ENCODE data around the gene ZEB2.

The ZEB2 gene

DNA sequence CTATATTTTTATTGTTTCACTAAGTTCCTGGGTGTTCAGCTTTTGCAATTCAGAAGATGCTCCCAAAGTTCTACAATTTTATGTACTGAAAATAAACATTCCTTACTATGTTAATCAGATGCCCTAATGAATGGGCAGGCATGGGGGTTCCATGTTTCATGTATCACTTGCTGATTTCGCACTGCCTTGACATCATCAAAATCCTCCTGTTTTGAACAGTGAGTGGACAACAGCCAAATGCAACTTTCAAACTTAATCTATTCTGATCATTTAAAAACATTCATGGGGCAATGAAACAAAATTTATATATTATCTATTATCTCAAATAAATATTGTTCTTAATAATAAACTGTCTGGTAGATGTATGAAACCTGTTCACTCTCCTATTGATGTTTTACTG, 43.2 kb downstream of the ZEB2 start:
- TF ChIP-seq, protein P1, sequence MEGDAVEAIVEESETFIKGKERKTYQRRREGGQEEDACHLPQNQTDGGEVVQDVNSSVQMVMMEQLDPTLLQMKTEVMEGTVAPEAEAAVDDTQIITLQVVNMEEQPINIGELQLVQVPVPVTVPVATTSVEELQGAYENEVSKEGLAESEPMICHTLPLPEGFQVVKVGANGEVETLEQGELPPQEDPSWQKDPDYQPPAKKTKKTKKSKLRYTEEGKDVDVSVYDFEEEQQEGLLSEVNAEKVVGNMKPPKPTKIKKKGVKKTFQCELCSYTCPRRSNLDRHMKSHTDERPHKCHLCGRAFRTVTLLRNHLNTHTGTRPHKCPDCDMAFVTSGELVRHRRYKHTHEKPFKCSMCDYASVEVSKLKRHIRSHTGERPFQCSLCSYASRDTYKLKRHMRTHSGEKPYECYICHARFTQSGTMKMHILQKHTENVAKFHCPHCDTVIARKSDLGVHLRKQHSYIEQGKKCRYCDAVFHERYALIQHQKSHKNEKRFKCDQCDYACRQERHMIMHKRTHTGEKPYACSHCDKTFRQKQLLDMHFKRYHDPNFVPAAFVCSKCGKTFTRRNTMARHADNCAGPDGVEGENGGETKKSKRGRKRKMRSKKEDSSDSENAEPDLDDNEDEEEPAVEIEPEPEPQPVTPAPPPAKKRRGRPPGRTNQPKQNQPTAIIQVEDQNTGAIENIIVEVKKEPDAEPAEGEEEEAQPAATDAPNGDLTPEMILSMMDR (IDR thresholded peaks at IDR 0.05; ENCODE audit: low read depth, low read length) = no peak
- H3K4me3 ChIP-seq (ENCODE audit: low read depth, low read length) = no peak overlapping the region

DNA sequence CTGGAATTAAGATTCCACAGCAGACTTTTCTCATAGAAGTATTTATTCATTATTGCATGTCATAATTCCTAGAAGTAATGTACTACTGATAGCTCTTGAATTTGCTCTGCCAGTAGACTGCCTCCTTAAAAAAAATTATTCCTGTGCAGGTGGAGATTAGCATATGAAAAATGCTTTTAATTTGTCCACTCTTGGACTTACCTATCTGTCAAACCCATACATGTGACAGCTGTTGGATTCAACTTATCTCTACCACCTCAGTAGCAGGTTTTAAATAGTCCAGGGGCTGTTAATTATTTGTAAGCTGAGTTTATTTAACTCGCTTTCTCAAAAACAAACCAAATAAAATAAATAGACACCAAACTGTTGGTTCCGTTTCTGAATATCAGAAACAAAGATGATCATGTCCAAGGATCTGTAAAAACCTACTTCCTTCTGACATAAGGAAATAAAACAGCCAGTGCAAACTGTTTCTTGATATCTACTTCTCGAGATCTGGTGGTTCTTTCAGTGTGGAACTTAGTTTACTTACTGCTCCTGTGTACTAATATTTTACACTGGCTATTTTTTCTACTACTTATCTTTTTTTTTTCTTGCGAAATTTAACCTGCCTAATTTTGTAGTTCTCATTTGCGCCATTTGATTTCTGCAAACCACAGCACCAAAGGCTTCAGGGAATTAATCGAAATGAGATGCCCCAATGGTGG, 44.2 kb downstream of the ZEB2 start:
- TF ChIP-seq, protein P1 (IDR thresholded peaks at IDR 0.05; ENCODE audit: low read depth, low read length) = no peak

DNA sequence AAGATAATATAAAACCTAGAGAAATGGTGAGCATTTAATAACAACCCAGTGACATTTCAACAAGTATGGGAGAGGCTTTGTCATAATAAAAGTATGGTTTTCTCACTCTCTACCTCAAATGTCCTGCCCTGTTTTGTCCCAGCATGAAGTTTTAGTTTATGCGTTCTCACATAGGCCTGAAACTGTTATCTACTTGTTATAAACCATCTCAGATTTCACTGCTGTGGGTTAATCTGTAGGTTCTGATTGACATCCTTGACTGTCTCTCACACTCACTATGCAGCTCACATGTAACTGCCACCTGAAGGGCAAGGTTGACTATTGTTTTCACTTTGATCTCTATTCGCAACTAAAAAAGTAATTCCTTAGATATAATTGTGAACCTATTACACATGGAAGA, 44.9 kb downstream of the ZEB2 start:
- TF ChIP-seq, protein P1 (IDR thresholded peaks at IDR 0.05; ENCODE audit: low read depth, low read length) = no peak
- H3K4me3 ChIP-seq (ENCODE audit: low read depth, low read length) = no peak overlapping the region

More for the DNA sequence above, 44.2 kb downstream of the ZEB2 start:
- H3K4me3 ChIP-seq (ENCODE audit: low read depth, low read length) = no peak overlapping the region

DNA sequence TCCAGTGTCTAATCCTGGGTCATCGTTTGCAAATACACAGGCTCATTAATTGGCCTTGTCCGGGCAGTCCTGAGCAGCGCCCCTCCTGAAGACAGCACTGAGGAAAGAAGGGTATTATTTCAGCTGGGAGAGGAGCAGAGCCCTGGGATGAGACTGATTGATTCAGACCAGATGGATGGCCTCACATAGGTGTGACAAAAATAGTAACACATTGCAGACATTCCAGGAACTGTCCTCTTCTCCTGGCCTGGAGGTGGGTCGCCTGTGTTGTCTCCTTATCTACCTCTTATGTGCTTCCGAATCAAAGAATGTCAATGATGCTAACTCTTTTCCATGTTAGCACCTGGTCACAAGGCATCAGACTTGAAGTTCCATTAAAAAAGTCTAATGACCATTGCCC, 45.9 kb downstream of the ZEB2 start:
- H3K4me3 ChIP-seq (ENCODE audit: low read depth, low read length) = no peak overlapping the region
- TF ChIP-seq, protein P1 (IDR thresholded peaks at IDR 0.05; ENCODE audit: low read depth, low read length) = no peak

DNA sequence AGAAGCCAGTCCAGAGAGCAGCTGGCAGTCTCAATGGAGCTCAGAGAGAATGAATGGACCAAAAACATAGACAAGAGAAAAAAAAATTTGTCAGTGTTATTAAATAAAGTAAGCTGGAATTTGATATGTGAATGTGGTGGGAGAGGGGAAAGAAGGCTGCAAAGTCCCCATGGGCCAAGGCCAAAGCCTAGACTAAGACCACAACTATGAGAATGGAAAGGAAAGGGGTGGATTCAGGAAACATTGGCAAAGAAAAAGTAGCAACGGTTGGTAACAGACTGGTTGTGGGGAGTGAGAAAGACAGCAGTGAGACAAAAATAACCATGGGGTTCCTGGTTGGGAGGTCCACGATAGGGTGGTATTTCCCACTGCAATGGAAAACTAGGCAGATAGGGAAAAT, 47.0 kb downstream of the ZEB2 start:
- H3K4me3 ChIP-seq (ENCODE audit: low read depth, low read length) = no peak overlapping the region
- TF ChIP-seq, protein P1 (IDR thresholded peaks at IDR 0.05; ENCODE audit: low read depth, low read length) = no peak

DNA sequence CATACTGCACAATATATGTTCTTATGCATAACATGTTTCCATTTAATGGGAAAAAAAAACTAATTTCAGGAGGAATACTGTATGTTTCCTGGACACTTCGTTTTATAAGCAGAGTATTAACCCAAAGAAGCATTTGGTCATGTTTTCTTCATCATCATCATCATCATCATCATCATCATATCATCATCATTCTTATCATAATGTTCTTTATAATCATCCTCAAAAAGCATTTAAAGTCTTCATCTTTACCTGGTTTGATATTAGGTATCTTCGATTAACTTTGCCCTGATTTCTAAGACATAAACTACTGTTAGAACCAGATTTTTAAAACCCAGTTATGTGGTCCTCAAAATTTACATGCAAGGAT, 47.9 kb downstream of the ZEB2 start:
- TF ChIP-seq, protein P1 (IDR thresholded peaks at IDR 0.05; ENCODE audit: low read depth, low read length) = no peak
- H3K4me3 ChIP-seq (ENCODE audit: low read depth, low read length) = no peak overlapping the region

DNA sequence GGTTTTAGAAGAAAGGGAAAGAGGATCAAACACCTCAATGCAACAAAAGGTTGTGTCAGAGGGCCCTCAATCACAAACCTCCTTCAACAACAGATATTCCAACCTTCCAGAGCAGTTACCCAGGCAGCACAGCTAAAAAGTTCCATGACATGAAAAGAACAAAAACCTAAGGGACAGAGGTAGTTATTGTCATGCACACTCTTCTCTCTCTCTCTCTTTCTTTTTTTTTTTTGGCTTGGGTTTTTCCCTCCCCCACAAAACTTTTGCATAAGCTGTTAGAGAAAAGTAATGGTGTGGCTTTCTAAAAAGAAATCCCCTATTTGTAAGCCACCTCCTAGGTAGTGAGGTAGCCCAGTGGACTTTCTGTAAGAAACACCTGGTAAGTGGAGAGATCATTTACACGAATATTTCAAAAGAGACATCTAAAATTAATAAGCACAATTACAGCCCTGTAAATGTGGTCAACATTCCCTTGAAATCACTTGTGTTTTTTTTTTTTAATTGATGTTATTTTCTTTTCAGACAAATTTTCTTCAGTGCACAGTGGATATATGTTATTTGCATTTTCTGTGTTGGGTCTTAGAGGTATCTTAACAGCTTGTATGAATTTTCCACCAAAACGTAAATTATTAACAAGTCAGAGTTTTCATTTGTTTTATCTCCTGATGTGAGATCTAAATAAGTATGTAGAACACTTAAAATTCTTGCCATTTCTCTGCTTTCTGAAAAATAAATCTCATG, 48.4 kb downstream of the ZEB2 start:
- TF ChIP-seq, protein P1 (IDR thresholded peaks at IDR 0.05; ENCODE audit: low read depth, low read length) = no peak

More for the DNA sequence above, 48.4 kb downstream of the ZEB2 start:
- no peak overlapping the region for H3K4me3 ChIP-seq (ENCODE audit: low read depth, low read length)

Data from WI38 (cell line).